NCI-H460 (cell line): ENCODE data around the gene TCEA3. TPM values are rescaled to one million over a fixed set of nuclear protein-coding genes. Genes with fewer than 3 reads are reported as not detected.

ENCODE experiments used
- DNase-seq: peaks from one replicate; pipeline ENCODE4 v3.0.0-alpha.2; 2016; ENCODE audit warnings: low read depth; ENCODE audit errors: extremely low read depth
- polyA plus RNA-seq: library from polyadenylated mRNA; depleted of rRNA; stranded (reverse); fragments of >200 nt; gene quantifications from 2 replicates; pipeline ENCODE4 v1.2.3, GENCODE V29; 2014; cell fraction: nucleus; rRNA removed
- total RNA-seq: library from RNA; depleted of rRNA; stranded (reverse); fragments of >200 nt; shearing (Covaris generic); gene quantifications from 2 replicates; pipeline ENCODE4 v1.2.3, GENCODE V29; 2014; rRNA removed

Gene TCEA3
- total RNA-seq, result 0.20 and 0.27 TPM in 2 replicates
- 0.36 and 1.2 TPM in 2 replicates for polyA plus RNA-seq

DNA sequence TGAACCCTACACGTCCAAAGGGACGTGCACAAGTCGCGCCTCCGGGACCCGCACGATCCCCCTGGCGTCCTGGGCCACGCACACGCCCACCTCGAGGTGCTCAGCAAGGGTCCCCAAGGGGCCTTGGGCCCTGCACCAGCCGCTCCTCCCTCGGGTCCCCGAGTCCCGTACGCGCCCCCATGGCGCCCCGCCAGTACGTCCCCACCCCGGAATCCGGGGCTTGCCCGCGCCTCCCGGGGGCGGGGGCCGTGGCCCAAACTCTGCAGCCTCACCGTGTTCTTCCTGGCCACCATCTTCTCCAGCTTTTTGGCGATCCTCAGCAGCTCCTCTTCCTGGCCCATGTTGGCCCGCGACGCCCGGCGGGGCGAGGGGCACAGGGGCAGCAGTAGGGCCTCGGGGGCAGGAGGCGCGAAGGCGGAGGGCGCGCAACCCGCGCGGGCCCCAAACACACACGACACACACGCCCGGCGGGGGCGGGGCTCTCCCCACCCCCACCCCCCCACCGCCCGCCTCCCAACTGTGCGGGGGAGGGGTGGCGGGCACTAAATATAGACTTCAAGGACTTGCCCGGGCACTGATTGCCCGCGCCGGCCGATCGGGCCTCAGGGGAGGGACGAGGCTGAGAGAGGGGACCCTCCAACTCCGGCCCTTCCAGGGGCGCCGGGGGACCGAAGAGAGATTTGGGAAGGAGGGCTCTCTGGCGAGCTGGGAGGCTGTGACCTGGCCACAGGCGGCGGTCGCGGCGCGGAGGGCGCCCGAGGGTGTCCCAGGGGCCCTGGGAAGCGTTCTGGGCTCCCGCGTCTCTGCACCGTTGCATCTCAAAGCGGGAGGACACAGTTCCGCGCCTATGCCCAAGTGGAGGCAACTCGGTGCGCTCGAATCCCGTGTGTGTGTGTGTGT is at the start of gene TCEA3:
TSS of gene TCEA3 (minus strand) at position 456 of the 900 bp plus-strand sequence. CDS start at position 341, 115 bp downstream.
- DNase-seq, result no peak

GRCh38 chr1:23473037-23473800 is 48.7 kb upstream of the TCEA3 start:
- DNase-seq, result no peak

GRCh38 chr1:23472351-23473036 is 47.9 kb upstream of the TCEA3 start:
- no peak for DNase-seq

DNA sequence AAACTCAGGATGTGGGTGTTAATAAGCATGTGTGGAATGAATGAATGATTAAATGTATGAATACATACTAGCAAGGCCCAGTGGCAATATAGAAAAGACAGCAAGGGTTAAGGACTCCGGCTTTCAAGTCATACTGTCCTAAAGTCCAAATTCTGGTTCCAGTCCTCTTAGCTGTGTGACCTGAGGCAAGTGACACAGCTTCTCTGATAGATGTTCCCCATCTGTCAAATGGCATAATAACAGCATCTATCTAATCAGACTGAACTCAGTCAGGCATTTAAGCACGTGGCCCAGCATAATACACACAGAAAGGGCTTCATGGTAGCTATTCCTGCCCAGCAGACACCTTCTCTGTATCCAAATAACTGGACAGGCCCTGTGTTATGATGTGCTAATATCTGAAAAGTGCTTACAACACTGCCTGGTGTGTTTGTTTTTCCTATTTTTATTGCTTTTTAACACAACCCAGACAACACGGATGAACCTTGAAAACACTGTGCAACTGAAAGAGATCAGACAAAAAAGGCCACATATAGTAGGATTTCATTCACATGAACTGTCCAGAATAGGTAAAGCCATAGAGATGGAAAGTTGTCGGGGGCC is 47.0 kb upstream of the TCEA3 start:
- no peak for DNase-seq

- DNase-seq, result no peak
These were observed 45.9 kb upstream of the TCEA3 start for GRCh38 chr1:23470282-23471070.

GRCh38 chr1:23469372-23469982 is 44.9 kb upstream of the TCEA3 start:
- no peak for DNase-seq

- no peak for DNase-seq
These were observed 42.0 kb upstream of the TCEA3 start for GRCh38 chr1:23466423-23466989.

DNA sequence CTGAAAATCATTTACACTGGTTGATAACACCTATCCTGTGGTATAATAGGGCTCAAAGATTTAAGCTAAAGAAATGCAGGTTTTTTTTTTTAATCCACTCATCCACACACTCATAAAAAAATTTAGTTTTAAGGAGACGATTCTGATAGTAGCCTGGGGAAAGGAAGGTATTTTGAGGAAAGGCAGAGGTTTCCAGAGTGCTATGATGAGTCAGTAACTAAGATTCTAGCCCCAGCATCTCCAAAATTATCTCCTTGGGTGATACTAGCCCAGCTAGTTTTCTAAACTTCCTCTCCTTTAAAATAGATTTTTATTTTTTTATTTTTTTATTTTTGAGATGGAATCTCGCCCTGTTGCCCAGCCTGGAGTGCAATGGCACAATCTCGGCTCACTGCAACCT is 38.7 kb upstream of the TCEA3 start:
- no peak for DNase-seq

GRCh38 chr1:23462766-23463165 is 38.2 kb upstream of the TCEA3 start:
- DNase-seq, result no peak

- DNase-seq, result no peak
These were observed 36.5 kb upstream of the TCEA3 start for GRCh38 chr1:23461050-23461449.

- no peak for DNase-seq
These were observed 36.0 kb upstream of the TCEA3 start for GRCh38 chr1:23460519-23460918.

- DNase-seq, result no peak
These were observed 34.8 kb upstream of the TCEA3 start for GRCh38 chr1:23459338-23459757.

DNA sequence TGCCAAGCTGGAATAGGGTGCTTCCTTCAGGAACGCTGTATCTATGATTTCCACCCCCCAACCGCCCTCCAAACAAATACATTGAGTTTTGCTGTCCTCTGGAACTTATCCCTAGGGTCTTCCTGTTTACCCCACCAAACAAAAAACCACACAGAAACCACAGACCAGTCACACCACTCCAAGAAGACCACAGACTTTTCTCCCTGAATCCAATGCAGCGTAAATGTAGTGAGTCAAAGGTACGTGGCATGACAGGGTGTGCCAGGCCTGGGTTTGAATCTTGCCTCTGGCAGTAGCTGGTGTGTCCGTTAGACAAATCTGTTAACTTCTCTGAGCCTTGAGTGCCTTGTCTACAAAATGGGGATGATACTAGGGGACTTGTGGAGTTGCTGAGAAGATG is 31.7 kb upstream of the TCEA3 start:
- DNase-seq, result no peak

DNA sequence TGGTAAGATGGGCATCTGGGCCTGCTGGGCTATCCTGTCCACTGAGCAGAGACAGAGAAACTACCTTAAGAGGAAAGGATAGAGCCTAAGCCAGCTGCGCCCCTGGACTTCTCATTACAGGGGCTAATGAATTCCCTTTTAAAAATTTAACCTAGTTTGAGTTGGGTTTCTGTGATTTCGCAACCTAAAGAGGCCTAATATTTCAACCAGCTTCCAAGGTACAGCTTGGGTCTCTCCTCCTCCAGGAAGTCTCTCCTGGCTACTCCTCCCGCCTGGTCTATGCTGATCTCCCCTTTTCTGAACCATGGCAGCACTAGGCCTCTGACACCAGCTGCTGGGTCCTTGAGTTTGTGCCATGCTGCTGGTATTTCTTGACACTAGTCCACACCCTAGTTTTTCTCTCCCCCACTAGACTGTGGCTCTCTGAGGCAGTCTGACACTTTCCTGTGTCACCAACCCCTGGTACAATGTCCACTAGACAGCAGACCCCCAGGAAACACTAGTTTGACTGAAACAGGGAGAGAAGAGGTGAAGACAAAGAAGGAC is 29.0 kb upstream of the TCEA3 start:
- DNase-seq, result no peak

DNA sequence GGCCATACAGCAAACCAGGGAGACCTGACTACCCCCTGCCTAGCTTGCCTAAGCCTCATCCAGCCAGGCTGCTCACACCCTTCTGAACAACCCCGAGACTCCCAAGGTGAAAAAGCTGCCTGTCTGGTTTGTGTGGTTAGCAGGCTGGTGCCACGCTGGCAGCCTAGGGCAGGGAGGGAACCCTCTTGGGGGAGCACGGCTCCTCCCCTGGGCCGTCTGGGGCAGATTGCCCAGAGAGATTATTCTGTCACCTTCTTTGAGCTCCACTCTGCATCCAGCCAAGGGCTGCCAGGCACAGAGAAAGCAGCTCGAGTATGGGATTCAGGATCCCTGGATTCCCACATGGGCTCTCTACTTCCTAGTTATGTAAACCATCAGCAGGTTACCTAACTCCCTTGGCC is 27.5 kb upstream of the TCEA3 start:
- no peak for DNase-seq

DNA sequence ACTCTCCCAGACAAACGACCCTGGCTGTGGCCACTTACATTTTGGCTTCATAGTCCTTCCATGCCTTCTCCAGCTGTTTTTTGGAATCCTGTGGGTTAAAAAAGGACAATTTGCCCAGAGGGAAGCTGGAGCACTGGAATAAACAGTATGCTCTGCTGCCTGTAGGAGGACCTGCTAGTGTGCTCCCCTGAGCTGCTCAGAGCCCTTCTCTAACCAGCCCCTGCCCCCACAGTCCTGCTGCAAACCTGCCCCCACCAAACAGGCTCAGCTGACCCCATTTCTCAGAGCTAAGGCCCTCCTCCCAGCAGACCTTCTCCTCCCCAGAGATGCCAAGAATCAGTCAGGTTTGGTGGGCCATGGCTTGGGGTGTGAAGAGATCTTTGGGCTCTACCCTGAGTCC is 26.9 kb upstream of the TCEA3 start:
- no peak for DNase-seq

DNA sequence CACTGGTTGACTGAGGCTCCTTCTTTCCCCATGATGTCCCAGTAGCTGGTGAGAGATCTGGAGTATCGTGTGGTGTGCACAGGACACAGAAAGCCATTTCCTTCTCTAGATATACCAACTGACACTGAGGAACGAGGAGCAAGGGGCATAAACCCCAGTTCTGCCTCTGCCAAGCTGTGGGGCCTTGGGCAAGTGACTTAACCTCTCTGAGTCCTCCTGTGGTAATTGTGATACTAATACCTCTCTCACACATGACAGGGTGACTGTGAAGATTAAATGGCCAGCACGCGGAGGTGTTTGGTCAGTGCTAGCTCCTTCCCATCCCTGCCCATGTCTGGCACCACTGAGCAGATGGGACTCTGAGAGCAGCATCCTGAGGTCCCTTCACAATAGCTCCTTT is 26.3 kb upstream of the TCEA3 start:
- DNase-seq, result no peak

DNA sequence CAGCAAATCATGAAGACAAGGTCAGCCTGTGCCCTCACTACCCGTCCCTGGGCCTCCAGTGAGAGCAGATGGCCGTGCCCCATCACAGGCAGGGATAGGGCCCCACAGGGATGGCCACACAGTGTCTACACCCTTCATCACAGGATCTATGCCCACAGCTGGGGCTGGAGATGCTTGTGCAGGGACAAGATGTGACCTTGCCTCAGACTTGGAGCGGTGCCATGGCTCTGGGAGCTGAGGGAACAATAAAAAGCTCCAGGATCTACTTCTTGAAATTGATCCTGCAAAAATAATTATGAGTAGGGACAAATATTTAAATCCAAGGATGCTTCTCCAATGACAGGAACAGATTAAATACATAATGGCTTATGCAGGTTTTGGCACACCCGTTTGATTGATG is 25.4 kb upstream of the TCEA3 start:
- DNase-seq, result no peak

DNA sequence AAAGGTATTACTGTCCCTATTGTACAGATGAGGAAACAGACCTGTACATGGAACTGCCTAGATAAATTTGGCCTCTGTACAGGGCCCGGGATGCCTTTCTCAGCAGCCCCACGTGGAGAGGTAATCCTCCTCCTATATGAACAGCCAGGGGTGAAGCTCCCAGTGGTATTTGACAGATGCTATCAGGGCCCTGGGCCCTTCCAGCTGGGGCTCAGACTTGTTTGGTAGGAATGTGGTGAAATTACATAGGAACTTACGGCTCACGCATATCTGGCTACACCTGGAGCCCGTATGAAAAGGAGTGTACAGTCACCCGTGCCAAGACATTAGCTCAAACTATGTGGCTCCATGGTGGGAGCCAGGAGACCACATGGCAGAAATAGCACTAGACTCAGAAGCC is 24.8 kb upstream of the TCEA3 start:
- no peak for DNase-seq
